GM23248 (cell line): Measurements from ENCODE around the gene NPHP4.

Source experiments
- EZH2 ChIP-seq: fragments of 200-600 bp; sonication (generic); IDR thresholded peaks from 2 replicates; pipeline ENCODE4 v1.6.1; 2018; ENCODE audit warnings: antibody characterized with exemption, mild to moderate bottlenecking; ENCODE audit not compliant: insufficient read depth, poor library complexity, severe bottlenecking
- EZH2phosphoT487 ChIP-seq: fragments of 200-600 bp; sonication (generic); IDR thresholded peaks from 2 replicates; pipeline ENCODE4 v1.6.1; 2018; ENCODE audit warnings: antibody characterized with exemption, moderate library complexity, mild to moderate bottlenecking, low read depth; ENCODE audit not compliant: insufficient read depth

DNA sequence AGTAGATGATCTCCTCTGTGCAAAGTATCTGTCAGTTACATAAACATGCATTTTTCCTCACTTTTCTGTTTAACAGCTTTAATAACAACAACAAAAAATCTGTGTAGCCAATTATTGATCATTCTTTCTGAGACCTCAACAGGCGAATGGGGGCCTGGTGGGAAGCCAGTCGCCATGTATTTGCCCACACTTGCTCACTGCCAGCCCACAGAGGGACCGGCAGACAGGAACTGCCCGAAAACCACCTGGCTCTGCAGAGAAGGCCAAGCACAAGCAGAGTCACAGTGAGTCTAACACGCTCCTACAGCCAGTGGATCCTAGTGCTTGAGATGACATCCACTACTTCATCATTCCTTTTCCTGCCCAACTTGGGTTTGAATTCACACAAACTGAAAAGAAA is 56.1 kb downstream of the NPHP4 start:
- TF ChIP-seq EZH2 (no peak), EZH2phosphoT487 (no peak)
